Panc1 (cell line): Measurements from ENCODE around the gene GATD1. TPM values are rescaled to one million over a fixed set of nuclear protein-coding genes. Genes with fewer than 3 reads are reported as not detected.

ENCODE experiments used
- ATAC-seq: fragments of 200-7000 bp; cut with Tn5 transposase; 2 replicates; pipeline ENCODE4 v1.9.1; 2020; ENCODE audit warnings: mild to moderate bottlenecking, moderate library complexity
- BruUV-seq: library from RNA; stranded (reverse); fragments of 400-500 nt; replicated peaks from 2 replicates; lab custom pipeline; 2021; lab: Mats Ljungman, UMichigan
- CTCF ChIA-PET: fragments of 300-600 bp; sonication (Branson Sonifier 250); formaldehyde crosslinking; loops from one replicate; lab custom pipeline; 2022; ENCODE audit warnings: antibody characterized with exemption; lab: Charles Lee
- POLR2A ChIA-PET: fragments of 300-600 bp; sonication (Branson Sonifier 250); formaldehyde crosslinking; loops from one replicate; lab custom pipeline; 2022; ENCODE audit warnings: antibody characterized with exemption; lab: Charles Lee
- DNase-seq: peaks from one replicate; pipeline ENCODE4 v3.0.0-alpha.2; 2010; ENCODE audit warnings: low read depth, low spot score
- H3K27ac ChIP-seq: 2 replicates; pipeline ENCODE4 v1.5.1; 2011; ENCODE audit warnings: mild to moderate bottlenecking, low read length, inconsistent platforms
- H3K27me3 ChIP-seq: fragments of 200-500 bp; sonication (Bioruptor generic); 2 replicates; pipeline ENCODE4 v1.6.0; 2014; ENCODE audit warnings: low read length, inconsistent platforms; ENCODE audit not compliant: control insufficient read depth, insufficient read depth
- H3K36me3 ChIP-seq: fragments of 200-500 bp; sonication (Bioruptor generic); 2 replicates; pipeline ENCODE4 v1.5.1; 2014; ENCODE audit warnings: inconsistent platforms, mild to moderate bottlenecking, low read length, moderate library complexity; ENCODE audit not compliant: control insufficient read depth, insufficient read depth
- H3K4me1 ChIP-seq: 2 replicates; pipeline ENCODE4 v1.5.1; 2011; ENCODE audit warnings: inconsistent platforms, mild to moderate bottlenecking, low read length, moderate library complexity; ENCODE audit not compliant: control insufficient read depth, insufficient read depth
- H3K4me3 ChIP-seq, 2 experiments: 2 replicates each; pipeline ENCODE4 v1.5.1; 2011 to 2012; ENCODE audit warnings: low read depth in 2 of 2, low read length in 2 of 2, mild to moderate bottlenecking in 2 of 2, inconsistent platforms in 1 of 2, moderate library complexity in 1 of 2
- H3K9me3 ChIP-seq: fragments of 200-500 bp; sonication (Bioruptor generic); 2 replicates; pipeline ENCODE4 v1.5.1; 2014; ENCODE audit warnings: low read depth, mild to moderate bottlenecking, inconsistent platforms, low read length, moderate library complexity; ENCODE audit not compliant: control insufficient read depth, insufficient read depth
- POLR2AphosphoS5 ChIP-seq: IDR thresholded peaks from 2 replicates; pipeline ENCODE4 v1.6.1; 2012; ENCODE audit warnings: mild to moderate bottlenecking, low read depth, low read length, moderate library complexity
- SIN3A ChIP-seq: IDR thresholded peaks from 2 replicates; pipeline ENCODE4 v1.6.1; 2012; ENCODE audit warnings: low read depth, mild to moderate bottlenecking, low read length, moderate library complexity, borderline replicate concordance; ENCODE audit not compliant: insufficient read depth
- TCF7L2 ChIP-seq: IDR thresholded peaks from 2 replicates; pipeline ENCODE4 v1.6.1; 2011; ENCODE audit warnings: mild to moderate bottlenecking, low read depth, low read length, inconsistent platforms
- in situ Hi-C: cut with HindIII; loops from 2 replicates; pipeline ENCODE4 v1.10.0; 2016; ENCODE audit warnings: low sequenced_read_pairs, low pct_unique_long_range_greater_than_20kb
- intact Hi-C: fragments of 100-400 bp; cut with micrococcal nuclease; formaldehyde crosslinking; loops from one replicate; pipeline ENCODE4 v1.10.0; 2022; ENCODE audit not compliant: unreplicated experiment
- total RNA-seq: library from RNA; stranded (reverse); gene quantifications from one replicate; pipeline ENCODE4 v1.2.1, GENCODE V29; 2021; ENCODE audit not compliant: unreplicated experiment
- TF ChIP-seq, protein P1 (sequence below): fragments of 450-650 bp; IDR thresholded peaks from 2 replicates; pipeline ENCODE4 v1.5.1; 2017; ENCODE audit warnings: mild to moderate bottlenecking
- TF ChIP-seq, protein P2 (sequence below), 2 experiments: IDR thresholded peaks; 2 replicates each; pipeline ENCODE4 v1.6.1; 2011 to 2012; ENCODE audit warnings: low read depth in 2 of 2, control low read depth in 1 of 2, low read length in 1 of 2, mild to moderate bottlenecking in 1 of 2, moderate library complexity in 1 of 2; ENCODE audit not compliant: insufficient read depth in 1 of 2

Gene GATD1
- total RNA-seq, 1 experiment from 2014 or later = 229 TPM

DNA sequence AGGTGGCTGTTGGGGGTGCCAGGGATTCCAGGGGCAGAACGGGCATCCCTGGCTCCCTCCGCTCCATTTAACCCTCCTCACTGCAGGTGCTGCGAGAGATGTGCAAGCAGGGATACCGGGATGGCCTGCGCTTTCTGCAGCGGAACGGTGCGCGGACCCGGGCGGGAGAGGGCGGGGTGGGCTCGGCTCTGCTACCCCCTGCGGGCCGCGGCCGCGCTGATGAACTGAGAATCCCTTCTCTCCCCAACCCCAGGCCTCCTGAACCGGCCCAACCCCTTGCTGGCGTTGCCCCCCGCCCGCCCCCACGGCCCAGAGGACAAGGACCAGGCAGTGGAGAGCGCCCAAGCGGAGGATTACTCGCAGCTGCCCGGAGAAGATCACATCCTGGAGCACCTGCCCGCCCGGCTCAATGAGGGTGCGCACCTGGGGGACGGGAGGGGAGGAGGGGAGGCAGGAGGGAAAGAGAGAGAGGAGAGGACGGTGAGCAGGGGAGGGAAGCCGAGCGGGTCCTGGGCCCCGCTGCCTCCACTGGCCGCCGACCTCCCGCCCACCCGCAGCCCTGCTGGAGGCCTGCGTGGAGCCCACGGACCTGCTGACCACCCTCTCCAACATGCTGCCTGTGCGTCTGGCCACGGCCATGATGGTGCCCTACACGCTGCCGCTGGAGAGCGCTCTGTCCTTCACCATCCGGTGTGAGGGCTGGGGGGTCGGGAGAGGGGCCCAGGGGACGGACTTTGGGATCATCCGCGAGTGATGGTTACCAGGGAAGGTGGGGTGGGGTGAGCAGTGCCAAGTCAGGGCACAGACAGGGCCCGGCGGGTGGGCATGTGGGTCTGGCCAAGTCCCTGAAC, 46.4 kb upstream of the GATD1 start:
- 0 out of 2 replicates have a peak, but pooled peaks cover 2% of the 10 kb centered on the region for H3K36me3 ChIP-seq
- ATAC-seq (no peak), DNase-seq (no peak)
- no peak overlapping the region for H3K4me3 ChIP-seq
- H3K9me3 ChIP-seq = no peaks in the 10 kb centered on the region
- H3K27ac ChIP-seq = no peak overlapping the region
- intact Hi-C loops = no loop called here
- in situ Hi-C loops = no loop called here
- ChIA-PET CTCF (no interaction called here), POLR2A (no interaction called here)
- peaks cover 65% of the 10 kb centered on the region for H3K4me1 ChIP-seq
- no peaks in the 10 kb centered on the region for H3K27me3 ChIP-seq
- no peak for TF ChIP-seq TCF7L2
- TF ChIP-seq SIN3A = no peak
- no peak; the same call in none of the 2 replicates for TF ChIP-seq POLR2AphosphoS5
- TF ChIP-seq, protein P1, sequence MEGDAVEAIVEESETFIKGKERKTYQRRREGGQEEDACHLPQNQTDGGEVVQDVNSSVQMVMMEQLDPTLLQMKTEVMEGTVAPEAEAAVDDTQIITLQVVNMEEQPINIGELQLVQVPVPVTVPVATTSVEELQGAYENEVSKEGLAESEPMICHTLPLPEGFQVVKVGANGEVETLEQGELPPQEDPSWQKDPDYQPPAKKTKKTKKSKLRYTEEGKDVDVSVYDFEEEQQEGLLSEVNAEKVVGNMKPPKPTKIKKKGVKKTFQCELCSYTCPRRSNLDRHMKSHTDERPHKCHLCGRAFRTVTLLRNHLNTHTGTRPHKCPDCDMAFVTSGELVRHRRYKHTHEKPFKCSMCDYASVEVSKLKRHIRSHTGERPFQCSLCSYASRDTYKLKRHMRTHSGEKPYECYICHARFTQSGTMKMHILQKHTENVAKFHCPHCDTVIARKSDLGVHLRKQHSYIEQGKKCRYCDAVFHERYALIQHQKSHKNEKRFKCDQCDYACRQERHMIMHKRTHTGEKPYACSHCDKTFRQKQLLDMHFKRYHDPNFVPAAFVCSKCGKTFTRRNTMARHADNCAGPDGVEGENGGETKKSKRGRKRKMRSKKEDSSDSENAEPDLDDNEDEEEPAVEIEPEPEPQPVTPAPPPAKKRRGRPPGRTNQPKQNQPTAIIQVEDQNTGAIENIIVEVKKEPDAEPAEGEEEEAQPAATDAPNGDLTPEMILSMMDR = no peak
- TF ChIP-seq, protein P2, sequence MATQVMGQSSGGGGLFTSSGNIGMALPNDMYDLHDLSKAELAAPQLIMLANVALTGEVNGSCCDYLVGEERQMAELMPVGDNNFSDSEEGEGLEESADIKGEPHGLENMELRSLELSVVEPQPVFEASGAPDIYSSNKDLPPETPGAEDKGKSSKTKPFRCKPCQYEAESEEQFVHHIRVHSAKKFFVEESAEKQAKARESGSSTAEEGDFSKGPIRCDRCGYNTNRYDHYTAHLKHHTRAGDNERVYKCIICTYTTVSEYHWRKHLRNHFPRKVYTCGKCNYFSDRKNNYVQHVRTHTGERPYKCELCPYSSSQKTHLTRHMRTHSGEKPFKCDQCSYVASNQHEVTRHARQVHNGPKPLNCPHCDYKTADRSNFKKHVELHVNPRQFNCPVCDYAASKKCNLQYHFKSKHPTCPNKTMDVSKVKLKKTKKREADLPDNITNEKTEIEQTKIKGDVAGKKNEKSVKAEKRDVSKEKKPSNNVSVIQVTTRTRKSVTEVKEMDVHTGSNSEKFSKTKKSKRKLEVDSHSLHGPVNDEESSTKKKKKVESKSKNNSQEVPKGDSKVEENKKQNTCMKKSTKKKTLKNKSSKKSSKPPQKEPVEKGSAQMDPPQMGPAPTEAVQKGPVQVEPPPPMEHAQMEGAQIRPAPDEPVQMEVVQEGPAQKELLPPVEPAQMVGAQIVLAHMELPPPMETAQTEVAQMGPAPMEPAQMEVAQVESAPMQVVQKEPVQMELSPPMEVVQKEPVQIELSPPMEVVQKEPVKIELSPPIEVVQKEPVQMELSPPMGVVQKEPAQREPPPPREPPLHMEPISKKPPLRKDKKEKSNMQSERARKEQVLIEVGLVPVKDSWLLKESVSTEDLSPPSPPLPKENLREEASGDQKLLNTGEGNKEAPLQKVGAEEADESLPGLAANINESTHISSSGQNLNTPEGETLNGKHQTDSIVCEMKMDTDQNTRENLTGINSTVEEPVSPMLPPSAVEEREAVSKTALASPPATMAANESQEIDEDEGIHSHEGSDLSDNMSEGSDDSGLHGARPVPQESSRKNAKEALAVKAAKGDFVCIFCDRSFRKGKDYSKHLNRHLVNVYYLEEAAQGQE (IDR thresholded peaks at IDR 0.05; ENCODE audit: insufficient read depth in 1 of 2, low read depth in 2 of 2, low read length in 1 of 2) = no peak
- BruUV-seq = no TSS peak

DNA sequence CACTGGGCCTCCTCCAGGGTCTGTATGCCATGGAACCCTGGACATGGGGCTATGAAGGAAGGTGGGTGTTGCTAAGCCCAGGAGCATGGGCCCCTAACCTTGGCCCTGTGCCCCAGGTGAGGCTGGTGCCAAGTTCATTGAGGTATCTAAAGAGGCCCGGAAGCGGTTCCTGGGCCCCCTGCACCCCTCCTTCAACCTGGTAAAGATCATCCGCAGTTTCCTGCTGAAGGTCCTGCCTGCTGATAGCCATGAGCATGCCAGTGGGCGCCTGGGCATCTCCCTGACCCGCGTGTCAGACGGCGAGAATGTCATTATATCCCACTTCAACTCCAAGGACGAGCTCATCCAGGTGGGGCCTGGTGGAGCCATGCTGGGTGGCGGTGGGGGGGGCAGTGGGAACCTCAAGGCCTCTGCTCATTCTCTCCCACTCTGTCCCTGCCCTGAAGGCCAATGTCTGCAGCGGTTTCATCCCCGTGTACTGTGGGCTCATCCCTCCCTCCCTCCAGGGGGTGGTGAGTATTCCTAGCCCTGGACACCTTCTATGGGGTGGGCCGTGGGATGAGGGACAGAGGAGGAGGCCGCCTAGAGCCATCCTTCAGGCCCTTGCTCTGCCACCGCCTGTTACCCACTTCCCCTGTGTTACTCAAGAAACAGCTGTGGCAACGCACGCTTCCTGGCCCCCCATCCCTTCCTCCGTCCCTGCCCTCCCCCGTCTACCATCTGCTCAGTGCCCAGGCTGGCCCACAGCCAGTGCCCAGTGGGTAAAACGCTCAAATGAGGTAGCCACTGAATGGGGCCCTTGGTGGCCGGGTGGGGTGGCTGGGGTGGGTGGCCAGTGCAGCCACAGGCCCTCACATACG, 44.5 kb upstream of the GATD1 start:
- ATAC-seq (no peak), DNase-seq (no peak)
- ChIA-PET CTCF (interaction anchor here (0.7 kb wide), 1 partner anchor 8 kb away, joined by 4 read pairs; no protein-coding TSS in a partner anchor), POLR2A (interaction anchor here (0.6 to 0.9 kb wide), 2 partner anchors 13 to 26 kb away, joined by 3 read pairs; no protein-coding TSS in a partner anchor)
- intact Hi-C loops (no loop called here), in situ Hi-C loops (no loop called here)
- Histone ChIP-seq H3K4me3 (peak overlapping the region; percentile 80 to 88), H3K4me1 (peaks cover 55% of the 10 kb centered on the region), H3K27me3 (no peaks in the 10 kb centered on the region), H3K9me3 (no peaks in the 10 kb centered on the region), H3K27ac (peak overlapping the region; percentile 89), H3K36me3 (0 out of 2 replicates have a peak, but pooled peaks cover 2% of the 10 kb centered on the region)
- BruUV-seq = no TSS peak
- TF ChIP-seq, protein P2 (IDR thresholded peaks at IDR 0.05; ENCODE audit: insufficient read depth in 1 of 2, low read depth in 2 of 2, low read length in 1 of 2) = no peak
- TF ChIP-seq, protein P1 = no peak
- TF ChIP-seq SIN3A = no peak
- TF ChIP-seq TCF7L2 = no peak
- no peak for TF ChIP-seq POLR2AphosphoS5
